Vagina (tissue), 2 donors: Measurements from ENCODE around the gene GRAMD4.

Experiments used
- POLR2A ChIP-seq, 2 donors: fragments of 450-650 bp; IDR thresholded peaks; one replicate each; pipeline ENCODE4 v1.6.1; 2017; ENCODE audit warnings: antibody characterized with exemption in 2 of 2, mild to moderate bottlenecking in 2 of 2, moderate library complexity in 2 of 2
- POLR2AphosphoS5 ChIP-seq, 2 donors: sonication (generic); formaldehyde crosslinking; IDR thresholded peaks; one replicate each; pipeline ENCODE4 v1.9.0; 2017; ENCODE audit warnings: antibody characterized with exemption in 2 of 2, mild to moderate bottlenecking in 2 of 2, low read depth in 1 of 2; ENCODE audit not compliant: insufficient read depth in 1 of 2
- TF ChIP-seq, protein P1 (sequence below), 3 experiments: fragments of 450-650 bp in 2 of 3; fragments of 200-600 bp in 1 of 3; sonication (generic) in 1 of 3; IDR thresholded peaks; one replicate each; pipeline ENCODE4 v1.5.1; 2017 to 2019; ENCODE audit warnings: antibody characterized with exemption in 3 of 3, mild to moderate bottlenecking in 2 of 3, moderate library complexity in 2 of 3

DNA sequence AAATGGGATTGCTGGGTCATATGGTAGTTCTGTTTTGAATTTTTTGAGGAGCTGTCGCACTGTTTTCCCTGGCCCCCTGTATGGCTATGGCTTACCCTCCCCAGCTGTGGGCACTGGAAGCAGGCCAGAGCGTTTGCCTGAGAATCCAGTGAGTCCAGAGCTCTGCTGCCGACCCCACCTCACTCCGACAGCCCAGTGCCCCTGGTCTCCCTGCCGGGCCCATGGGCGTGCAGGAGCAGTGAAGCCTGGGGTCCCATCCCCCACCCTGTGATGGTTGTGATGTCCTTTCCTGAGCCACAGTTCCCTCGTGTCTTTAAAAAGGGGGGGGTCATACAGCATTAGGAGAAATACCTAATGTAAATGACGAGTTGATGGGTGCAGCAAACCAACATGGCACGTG is 13.3 kb upstream of the GRAMD4 start:
- TF ChIP-seq, protein P1, sequence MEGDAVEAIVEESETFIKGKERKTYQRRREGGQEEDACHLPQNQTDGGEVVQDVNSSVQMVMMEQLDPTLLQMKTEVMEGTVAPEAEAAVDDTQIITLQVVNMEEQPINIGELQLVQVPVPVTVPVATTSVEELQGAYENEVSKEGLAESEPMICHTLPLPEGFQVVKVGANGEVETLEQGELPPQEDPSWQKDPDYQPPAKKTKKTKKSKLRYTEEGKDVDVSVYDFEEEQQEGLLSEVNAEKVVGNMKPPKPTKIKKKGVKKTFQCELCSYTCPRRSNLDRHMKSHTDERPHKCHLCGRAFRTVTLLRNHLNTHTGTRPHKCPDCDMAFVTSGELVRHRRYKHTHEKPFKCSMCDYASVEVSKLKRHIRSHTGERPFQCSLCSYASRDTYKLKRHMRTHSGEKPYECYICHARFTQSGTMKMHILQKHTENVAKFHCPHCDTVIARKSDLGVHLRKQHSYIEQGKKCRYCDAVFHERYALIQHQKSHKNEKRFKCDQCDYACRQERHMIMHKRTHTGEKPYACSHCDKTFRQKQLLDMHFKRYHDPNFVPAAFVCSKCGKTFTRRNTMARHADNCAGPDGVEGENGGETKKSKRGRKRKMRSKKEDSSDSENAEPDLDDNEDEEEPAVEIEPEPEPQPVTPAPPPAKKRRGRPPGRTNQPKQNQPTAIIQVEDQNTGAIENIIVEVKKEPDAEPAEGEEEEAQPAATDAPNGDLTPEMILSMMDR (IDR thresholded peaks at IDR 0.05) = no peak
- TF ChIP-seq POLR2AphosphoS5 (IDR thresholded peaks at IDR 0.05; ENCODE audit: insufficient read depth in 1 of 2, low read depth in 1 of 2) (no peak), POLR2A (IDR thresholded peaks at IDR 0.05) (no peak)
